GM10847 (cell line): ENCODE data around the gene MNDA.

Experiments
- POLR2A ChIP-seq: IDR thresholded peaks from 2 replicates; pipeline ENCODE4 v1.6.1; 2011; ENCODE audit not compliant: insufficient read length; ENCODE audit errors: extremely low read depth

MNDA gene

GRCh38 chr1:158830904-158831507, at the start of gene MNDA:
Gene MNDA, plus strand, starts transcription at chr1:158831351. Its CDS starts 10,803 bp downstream, at chr1:158842154.
- no peak for TF ChIP-seq POLR2A

DNA sequence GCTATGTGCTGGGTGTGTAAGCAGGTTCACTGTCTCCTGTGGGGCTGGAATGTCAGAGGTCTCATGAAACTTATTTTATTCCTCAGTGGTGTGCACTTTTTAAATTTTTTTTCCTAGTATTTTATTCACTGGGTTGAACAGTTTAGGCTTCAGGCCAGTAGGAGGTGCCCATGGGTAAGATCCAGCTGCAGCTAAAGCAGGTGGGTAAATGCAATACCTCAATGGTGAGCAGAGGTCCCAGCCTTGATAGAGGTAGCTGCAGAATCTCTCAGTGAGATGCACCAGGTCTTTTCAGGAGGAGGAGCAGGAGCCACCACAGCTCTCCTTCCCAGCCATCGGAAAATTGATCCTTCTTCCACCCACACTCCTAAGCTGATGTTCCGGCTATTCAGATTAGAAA, 37.5 kb upstream of the MNDA start:
- no peak for TF ChIP-seq POLR2A

- TF ChIP-seq POLR2A: no peak
Measured at GRCh38 chr1:158794247-158794646, 36.9 kb upstream of the MNDA start.

DNA sequence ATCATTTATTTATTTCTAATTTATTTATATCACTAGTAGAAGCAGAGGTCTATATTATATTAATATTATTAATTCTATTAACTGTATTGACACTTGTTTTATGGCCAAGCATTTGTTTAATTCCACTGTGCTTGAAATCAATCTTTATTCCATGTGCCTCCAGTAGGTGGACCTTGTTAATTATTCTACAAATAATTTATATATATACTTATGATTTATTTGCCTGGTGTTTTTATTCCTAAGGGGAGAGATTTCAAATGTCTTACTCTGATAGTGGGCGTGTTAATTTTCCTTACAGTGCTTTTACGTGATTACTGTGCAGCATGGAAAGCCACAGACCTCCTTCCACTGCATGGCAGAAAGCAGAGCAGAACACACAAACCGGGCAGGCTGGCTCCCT, 32.6 kb upstream of the MNDA start:
- no peak for TF ChIP-seq POLR2A

- no peak for TF ChIP-seq POLR2A
Measured at GRCh38 chr1:158799689-158800088, 31.5 kb upstream of the MNDA start.

GRCh38 chr1:158800526-158800925, 30.6 kb upstream of the MNDA start:
- TF ChIP-seq POLR2A: no peak

- TF ChIP-seq POLR2A: no peak
Measured at GRCh38 chr1:158801396-158801795, 29.8 kb upstream of the MNDA start.

DNA sequence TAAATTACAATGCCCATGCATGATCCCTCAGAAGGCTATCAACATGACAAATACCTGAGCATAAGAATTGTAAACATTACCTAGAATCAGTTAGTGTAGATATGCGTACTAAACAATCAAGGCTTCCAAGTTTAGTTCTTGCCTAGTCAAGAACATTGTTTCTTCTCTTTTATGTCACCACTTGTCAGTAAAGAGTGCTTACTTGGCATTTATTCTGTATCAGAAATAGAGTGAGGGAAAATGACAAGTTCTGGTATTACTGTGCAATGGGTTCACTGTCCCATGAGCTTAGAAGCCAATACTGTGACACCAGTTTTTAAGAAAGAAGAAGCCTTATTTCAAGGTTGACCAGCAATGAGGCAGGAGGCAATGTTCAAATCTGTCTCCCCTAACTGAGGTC, 27.5 kb upstream of the MNDA start:
- TF ChIP-seq POLR2A: no peak

DNA sequence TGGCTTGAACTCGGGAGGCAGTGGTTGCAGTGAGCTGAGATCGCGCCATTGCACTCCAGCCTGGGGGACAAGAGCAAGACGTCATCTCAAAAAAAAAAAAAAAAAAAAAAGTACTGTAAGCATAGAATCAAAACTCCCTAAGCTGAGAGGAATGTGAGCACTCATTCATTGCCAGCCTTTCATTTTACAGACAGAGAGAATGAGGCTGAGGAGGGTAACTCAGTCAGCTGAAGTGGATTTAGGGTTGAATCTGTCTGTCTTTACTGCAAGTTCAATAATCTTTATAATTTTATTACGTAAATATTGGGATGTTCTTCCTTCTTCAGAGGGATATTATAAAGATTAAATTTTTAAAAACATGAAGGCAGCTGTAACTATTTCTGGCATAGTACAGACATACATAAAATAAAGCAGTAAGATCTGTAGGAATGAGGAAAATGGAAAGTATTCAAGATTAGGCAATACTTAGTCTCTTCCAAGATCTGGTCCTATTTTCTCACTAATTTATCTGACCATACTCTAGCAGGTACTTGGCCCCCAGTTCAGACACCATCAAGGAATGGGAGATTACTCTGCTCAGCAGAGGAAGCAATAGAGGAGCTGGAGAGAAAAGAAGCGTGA, 24.1 kb upstream of the MNDA start:
- TF ChIP-seq POLR2A: no peak

DNA sequence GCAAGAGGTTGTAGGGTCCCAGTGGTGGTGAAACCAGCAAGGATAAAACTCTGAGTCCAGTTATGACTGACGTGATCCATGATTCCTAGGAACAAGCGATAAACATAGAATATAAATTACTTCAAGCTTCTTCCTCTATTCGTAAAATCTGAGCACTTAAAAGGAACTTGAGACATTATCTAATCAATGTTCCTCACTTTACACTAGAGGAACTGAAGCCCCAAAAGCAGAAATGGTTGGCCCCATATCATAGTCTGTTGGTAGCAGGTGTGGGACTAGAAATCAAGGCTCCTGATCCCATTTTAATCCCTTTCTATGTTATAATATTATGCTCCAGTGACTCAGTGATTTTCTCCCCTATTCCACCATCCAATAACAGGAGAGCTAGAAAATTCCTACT, 21.9 kb upstream of the MNDA start:
- no peak for TF ChIP-seq POLR2A

DNA sequence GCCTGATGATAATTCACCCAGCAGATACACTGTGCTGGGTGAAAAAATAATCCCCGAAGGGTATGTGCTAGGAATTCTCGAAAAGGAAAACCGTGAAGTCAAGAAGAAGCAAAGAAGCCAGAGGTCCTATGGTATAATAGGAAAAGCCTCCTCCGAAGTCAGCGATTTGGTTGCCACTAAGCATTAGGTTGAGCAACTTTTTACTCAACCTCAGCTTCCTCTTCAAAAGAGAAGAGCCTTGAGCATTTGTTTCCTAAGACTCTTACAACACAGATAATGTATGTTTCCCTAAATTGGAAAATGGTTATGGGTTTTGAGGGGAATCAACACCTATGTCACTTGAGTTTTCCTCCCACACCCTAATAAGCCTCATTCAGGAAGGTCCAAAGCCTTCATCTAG, 21.3 kb upstream of the MNDA start:
- no peak for TF ChIP-seq POLR2A

DNA sequence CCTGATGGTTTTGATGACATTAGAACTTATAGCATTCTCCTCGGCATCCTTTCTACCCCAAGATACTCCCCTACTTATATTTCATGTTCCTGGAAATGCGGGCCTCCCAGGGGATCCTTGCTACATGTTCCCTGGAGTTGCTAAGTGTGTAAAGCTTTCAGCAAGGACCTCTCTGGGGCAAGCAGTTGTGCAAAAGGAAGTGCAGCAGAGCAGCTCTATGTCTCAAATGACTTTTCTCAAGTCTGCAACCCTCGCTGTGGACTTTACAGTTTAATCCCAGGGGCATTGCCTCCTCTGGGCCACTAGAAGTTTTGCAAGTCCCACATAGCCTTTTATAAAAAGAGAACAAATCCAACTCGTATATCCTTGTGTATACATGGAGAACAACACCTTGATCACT, 20.8 kb upstream of the MNDA start:
- no peak for TF ChIP-seq POLR2A

GRCh38 chr1:158812336-158812735, 18.8 kb upstream of the MNDA start:
- no peak for TF ChIP-seq POLR2A

GRCh38 chr1:158813164-158813563, 18.0 kb upstream of the MNDA start:
- TF ChIP-seq POLR2A: no peak

DNA sequence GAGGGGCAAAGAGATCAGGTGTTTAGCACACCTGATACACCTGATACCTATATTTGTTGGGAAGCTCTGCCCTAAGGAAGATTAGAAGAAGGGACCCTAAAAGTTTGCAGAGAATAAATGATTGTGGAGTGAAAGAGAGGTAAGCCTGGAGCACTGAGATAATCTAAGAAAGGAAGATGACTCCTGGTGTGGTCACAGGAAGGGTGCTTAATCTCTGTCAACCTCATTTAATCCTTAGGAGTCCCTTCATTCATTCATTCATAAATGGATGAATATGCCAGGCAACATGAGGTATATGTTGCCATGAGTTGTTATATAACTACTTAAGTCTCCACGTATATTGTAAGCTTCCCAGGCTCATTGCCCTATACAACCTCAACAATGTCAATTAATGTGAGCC, 16.2 kb upstream of the MNDA start:
- TF ChIP-seq POLR2A: no peak

- TF ChIP-seq POLR2A: no peak
Measured at GRCh38 chr1:158818560-158818959, 12.6 kb upstream of the MNDA start.

DNA sequence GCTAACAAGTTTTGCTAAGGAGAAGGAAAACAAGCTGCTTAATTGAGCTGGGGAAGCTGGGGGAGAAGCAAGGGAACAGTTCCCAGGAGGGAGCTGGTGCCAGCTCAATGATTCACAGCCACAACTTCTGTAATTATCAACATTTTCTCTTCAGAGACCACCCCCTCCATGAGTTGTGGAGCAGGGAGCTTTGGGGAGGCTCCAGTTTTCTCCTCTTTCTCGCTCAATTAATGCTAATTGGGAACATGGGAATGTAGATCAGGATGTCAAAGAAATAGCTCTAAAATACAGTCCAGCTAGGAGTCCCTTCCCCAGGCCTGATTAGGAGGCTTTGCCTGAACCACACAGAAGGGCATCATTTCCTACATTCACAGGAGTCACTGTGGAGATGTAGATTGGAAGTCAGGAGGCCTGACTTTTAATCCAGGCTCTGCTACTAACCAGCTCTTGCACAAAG, 12.1 kb upstream of the MNDA start:
- no peak for TF ChIP-seq POLR2A
